NCI-H1105 treated with DMSO at 0.1 percent for 48 hours (cell line): ENCODE measurements around the gene SCEL.
"Not testable (repeated sequence)": the region's sequence is repeated elsewhere in the genome, so short reads cannot be mapped to it uniquely, and the experiment has no call there.

Experiments used
- DNase-seq: peaks from one replicate; lab custom pipeline; 2025; lab: John Stamatoyannopoulos, UW

Gene SCEL

DNA sequence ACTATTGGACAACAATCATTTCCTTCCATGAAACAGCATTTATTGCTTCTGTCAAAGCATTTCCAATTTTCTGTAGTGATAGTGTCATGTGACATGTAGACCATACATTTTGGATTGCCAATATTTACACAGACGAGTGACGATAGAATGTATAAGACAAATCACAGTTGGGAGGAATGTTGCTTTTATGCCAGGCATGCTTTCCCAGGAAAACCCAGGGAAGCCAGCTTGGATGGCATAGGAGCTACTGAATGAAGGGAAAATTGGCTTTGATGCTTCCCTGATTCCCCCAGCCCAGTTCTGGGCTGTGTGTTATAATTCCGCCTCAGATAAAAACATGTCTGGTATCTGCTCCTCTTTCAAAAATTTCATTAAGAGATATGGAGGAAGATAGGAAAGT, 22.5 kb downstream of the SCEL start:
- DNase-seq, result no peak

DNA sequence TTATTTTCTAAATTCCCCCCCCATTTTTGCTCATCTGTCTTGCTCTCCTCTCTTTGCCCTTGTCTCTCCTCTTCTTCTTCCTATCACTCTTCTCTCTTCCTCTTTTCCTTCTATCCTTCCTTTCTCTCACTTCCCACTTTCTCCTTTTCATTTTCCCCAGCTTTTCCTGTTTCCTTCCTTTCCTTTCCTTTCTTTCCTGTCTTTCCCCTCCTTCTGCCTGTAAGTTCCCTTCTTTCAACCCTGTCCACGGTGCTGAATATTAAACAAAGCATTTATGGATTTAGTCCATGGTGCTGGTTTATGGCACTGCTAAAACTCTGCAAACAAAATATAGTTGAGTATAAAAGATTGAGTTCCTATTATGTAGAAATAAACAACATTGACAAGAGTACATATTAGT, 27.6 kb downstream of the SCEL start:
- DNase-seq, result no peak

DNA sequence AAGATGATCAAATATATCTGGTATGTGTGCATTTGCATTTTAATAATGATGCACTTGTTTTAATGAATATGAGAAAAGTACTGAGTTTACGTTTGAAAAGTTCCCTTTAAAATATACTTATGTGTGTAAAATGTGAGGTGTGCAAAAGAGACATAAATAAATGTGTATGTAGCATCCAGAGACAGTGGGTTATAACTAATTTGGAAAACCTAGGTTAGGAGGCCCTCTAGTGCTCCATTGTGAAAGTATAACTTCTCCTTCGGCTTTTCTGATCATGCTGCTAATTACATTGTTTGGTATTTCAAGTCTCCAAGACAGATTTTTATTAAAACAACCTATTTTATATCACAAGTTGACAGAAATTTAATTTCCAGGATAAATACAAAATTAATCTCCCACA, 30.1 kb downstream of the SCEL start:
- peak; percentile 34 for DNase-seq

DNA sequence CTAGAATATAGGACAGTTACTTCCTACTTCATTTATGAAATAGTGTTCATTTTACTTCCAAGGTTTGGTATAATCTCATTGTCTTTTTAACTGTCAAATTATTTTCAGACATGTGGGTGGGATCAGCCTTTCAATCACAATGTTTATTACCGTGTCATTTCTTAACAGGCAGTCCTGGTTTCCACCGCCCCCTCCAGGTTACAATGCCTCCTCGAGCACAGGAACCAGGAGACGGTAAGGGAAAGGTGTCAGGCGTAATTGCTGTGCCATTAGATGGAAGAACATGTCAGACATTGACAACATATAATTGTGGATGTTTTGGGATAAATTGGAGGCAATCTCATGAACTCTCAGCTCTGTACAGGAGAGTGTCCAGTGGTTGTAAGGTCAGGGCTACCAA, 36.5 kb downstream of the SCEL start:
- no peak for DNase-seq

DNA sequence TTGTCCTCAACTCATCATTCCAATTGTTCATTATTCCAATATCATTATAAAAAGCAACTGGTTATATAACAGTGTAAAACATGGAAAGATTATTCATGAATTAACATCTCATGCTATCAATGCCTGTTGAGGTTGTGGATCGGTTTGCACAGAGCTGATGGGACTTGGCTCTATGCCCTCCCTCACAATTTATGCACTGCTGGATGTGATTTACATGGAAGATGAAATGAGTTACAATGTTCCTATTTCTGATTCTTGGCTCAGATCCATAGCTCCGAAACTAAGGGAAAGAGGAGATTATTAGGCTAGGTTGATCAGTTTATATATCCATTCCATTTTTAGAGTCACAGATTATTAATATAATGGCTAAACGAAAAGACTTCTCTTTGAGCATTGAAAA, 38.6 kb downstream of the SCEL start:
- DNase-seq, result peak; percentile 28

DNA sequence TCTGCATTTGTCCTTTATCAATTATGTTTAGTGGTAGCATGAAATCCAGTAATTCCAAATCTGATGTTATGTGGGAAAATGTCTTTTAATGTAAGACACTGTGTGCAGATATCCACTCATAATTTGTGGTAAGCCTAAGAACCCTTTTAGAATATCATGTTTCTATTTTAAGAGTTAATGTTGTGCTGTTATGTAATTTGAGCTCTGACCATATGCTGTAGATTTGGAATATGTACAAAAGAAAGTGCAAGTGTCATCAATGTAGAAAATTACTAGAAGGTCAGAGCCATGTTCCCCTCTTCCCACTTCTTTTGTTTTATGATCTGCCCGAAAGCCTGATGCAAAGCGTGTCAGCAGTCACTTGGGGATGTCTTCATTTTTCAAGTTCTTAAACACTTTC, 44.5 kb downstream of the SCEL start:
- DNase-seq, result no peak

DNA sequence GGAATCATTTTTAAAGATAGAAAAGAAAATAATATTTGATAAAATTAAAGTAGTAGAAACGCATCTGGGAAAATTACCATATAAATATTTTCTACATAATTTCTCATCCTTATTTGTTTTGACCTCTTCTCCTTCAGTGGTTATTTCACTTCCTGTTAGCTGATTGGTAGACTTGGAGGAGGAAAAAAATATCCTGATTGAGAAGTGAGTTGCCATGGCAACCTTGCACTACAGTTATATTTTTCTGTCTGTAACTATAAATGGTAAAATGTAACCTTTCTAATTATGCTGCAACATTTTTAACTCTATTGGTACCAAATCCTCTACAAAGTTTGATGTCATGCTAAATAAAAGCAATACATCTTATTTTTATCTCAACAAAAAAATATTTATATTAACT, 45.2 kb downstream of the SCEL start:
- no peak for DNase-seq

DNA sequence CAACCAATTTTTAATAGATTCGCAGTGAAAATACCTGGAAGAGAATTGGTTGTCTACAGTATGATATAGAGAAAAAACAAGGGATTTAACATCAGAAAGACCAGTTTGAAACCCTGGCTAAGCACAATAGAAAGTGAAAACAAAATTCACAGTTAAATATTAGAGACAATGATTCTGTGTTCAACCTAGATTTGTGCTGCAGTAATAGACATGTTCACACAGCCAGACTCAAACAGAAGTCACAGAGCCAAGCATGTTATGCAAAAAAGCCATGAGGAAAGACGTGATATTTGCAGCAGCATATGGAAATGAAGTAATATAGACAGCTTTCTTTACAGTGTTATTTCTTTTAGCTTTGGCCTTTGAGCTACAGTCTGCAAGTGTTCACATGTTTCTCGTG, 48.1 kb downstream of the SCEL start:
- DNase-seq, result no peak

DNA sequence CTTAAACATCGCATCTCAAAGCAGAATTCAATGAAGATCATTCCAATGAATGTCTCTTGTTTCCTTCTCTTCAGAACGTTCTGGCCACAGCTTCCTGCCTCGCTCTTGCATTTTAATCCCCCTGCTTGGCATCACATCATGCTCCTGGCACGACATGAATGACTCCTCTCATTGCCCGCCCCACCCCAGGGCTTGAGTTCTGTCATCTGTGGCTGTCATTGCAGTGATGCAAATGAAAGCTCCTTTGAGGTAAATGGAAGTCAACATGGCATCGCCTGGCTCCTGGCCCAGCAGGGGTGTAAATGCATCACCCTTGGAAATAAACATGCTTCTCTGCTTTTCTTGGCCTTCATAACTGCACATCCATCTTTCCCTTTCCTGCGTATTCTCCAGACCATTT, 48.6 kb downstream of the SCEL start:
- DNase-seq, result peak; percentile 9

DNA sequence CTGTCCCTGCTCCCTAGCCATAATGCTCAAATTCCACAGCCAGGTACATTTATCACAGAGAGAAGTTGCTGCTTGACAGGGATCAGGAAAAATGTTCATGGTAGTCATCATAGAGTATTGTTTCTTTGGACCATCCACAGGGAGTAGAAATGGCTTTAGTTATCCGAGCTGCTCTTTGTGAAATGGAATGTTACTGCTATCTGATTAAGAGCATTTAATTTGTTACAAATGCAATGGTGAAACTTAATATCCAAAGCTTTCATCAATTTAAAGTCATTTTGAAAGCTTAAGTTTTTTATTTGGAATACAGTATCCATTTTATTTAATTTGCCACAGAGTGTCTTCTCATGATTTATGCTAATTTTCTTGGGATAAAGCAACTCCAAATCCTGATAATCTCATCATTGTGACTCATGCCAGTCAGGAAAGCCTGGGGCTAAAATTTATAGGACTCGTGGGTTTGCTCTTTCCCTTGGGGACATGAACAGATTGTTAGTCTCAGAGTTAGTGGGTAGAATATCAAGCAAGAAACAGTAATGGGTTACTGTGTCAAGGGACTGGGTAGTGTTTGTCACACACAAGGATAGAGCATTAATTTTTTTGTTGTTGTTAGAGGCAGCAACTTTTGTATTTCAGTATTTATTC, 59.8 kb downstream of the SCEL start:
- no peak for DNase-seq

DNA sequence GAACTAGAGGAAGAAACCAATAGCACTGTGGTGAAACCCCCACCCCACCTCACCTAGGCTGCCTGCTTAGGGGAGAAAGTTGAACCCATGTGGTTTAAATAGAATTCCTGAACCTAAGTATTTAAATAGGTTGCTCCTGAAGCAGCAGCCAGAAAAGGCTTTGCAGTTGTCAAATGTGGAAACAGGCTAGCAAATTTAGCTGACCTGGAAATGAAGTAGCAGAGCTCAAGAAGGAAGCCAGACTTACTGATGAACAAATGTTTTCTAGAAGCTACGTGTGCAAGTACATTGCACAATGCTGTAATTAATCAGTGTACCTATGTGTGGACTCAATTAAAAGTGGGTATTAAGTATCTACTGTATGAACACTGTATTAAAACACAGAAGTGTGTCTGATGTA, 61.3 kb downstream of the SCEL start:
- no peak for DNase-seq

DNA sequence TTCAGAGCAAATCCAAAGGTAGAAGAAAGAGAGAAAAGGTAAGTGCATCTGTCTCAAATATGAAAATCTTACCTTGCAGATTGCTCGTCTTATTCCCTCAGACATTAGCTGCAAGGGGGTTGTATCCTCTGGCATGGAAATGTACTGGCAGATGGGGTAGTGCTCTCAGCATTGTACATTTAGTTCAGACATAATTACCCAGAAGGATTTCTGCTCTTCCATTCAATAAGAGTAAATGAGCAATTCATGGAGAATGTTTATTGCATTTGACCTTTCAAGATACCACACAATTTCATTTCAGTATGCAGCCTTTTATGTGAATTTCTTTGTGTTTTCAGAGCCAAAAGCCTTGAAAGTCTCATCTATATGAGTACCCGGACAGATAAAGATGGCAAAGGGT, 63.8 kb downstream of the SCEL start:
- DNase-seq, result no peak

DNA sequence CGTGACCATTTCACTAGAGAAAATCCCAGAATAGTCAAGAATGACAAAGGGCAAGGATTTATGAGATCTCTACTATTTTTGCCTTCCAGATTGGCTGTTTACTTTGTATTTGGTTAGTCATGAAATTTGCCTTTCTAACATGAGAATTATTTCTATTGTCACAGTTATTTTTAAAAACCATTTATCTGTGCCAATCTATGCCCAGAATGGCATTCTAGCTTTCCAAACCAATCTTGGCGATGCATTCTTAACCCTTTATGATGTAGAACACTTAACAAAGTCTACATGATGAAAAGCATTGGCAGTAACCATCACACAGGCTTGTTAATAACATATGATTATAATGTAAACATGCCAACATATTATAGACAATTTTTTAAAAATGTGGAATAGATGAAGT, 65.2 kb downstream of the SCEL start:
- DNase-seq, result no peak

DNA sequence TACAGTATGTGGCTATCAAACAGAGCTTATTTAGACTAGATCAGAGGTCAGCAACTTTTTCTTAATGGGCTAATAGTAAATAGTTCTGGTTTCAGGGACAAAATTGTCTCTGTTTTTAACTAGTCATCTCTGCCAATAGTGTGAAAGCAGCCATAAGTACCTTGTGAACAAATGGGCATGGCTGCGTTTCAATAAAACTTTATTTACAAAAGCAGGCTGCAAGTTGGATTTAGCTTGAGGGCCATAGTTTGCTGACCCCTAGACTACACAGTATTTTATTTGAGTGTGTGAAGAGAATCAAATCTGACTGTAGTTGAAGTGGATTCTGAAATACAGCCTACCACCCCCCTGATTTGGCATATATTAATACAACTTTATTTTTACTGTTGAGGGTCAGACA, 75.6 kb downstream of the SCEL start:
- no peak for DNase-seq

DNA sequence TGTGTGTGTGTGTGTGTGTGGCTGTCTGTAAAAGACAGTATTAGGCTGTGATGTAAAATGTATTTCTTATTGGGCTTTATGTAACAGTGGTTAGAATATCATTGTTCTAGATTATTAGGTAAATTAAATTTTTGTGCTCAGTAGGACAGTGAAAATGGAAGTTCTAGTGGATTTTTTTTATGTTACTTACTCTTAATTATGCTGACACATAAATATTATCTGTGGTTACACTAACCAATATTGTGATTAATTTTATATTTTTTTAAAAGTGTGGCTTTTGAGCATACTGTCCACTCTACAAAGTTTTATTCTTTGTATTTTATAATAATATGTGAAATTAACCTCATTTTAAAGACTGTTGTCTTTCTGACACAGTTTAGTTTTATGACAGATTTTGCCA, 80.5 kb downstream of the SCEL start:
- no peak for DNase-seq

DNA sequence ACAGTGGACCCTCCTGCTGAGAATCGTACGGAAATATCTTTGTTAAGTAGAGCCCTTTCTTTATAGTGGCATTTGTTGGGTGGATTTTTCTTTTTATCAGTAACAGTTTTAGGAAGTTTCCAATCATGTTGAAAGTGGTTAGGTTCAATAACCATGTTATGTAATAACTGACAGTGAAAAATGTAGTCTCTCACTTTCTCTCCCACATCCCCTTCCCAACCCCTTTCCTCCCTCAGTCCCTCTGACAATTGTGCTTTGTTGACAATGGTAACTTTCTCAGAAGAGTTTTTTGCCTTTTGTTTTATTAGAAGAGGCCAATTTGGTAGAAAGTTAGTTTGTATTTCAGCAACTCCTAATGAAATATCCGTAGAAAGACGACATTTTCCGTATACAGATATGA, 84.1 kb downstream of the SCEL start:
- DNase-seq, result no peak

DNA sequence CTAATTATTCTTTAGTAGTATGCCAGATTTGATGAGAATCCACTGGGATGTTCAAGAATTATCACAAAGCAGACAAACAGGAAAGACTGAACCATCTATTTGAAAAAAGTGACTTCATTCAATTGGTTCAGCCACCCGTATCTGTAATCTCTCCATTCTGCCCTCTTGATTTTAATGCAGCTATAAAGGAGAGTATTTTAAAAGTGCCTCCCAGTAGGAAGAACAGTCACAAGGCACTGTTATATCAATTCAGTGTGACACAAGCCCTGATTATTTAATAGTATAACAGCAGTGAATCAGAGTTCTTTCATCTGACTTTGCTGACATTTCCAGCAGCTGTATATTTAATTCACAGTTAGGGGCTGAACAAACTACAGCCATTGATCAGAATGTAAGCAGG, 84.6 kb downstream of the SCEL start:
- no peak for DNase-seq

DNA sequence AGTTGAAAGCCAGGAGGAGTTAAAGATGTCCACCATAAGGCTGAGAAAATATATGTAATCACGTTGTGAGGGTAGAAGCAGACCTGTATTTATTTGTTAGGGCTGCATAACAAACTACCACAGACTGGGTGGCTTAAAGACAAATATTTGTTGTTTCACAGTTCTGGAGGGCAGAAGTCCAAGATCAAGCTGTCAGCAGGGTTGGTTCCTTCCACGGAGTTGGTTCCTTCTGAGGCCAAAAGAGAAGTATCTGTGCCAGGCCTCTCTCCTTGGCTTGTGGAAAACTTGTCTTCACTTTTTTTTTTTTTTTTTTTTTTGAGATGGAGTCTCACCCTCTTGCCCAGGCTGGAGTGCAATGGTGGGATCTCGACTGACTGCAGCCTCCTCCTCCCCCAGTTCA, 88.3 kb downstream of the SCEL start:
- DNase-seq, result no peak

DNA sequence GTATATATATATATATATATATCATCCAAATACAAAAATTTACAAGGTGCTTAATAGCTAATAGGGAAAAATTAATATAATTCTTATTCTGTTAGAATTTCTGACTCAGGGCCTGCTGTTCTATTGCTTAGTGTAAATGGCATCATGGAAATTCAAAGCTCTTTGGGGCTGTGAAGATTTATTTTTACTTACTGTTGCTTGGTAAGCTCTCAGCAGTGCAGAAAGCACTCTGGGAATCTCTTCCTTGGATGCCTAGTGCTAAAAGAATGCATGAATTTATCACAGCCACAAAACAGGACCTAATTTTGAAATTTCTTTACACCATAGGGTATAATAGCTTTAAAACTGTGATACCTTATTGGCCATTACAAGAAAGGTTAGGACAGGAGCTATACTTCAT, 92.7 kb downstream of the SCEL start:
- no peak for DNase-seq

DNA sequence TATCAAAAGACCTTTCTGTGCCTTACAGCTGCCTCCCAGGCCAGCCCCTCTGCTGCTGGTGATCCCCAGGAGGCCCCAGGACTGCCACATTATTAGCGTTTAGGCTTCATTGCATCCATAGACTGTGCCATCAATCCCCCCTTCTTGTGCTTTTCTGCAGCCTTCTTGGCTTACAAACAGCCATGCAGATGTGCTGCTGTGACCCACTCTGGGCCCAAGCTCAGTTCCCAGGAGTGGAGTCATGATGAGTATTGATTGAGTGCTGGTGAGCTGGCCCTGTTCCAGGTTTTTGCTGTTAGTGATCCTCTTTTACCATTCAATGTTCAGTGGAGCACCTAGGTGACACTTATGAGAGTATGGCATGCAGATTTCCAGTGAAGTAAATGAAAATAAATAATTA, 102.1 kb downstream of the SCEL start:
- peak; percentile 74 for DNase-seq

DNA sequence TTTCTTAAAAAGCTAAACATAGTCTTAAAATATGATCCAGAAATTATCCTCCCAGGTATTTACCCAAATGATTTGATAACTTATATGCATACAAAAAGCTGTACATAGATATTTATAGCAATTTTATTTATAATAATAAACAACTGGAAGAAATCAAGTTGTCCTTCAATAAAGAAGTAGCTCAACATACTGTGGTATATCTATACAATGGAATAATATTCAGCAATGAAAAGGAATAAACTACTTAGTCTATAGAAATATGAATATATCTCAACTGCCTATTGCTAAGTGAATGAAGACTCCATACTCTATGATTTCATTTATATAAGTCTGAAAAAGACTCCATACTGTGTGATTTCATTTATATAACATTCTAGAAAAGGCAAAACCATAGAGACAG, 114.9 kb downstream of the SCEL start:
- DNase-seq, result no peak

DNA sequence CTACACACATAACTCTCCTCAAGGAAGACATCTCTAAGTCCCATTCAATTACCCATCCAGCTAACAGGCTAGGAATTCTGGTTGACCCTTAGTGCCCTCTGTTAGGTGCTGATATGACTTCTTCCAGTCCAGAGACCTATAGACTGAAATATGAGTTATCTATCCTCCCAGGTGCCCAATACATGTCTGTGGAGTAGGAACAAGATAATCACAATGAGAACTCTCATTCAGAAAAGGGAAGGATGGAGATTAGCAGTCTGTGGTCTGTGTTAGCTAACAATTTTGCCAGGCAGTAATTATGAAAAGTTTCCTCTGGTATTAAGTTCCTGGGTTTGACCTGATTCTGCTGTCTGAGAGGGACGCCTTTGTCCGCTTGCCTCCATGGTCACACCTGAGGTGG, 117.8 kb downstream of the SCEL start:
- DNase-seq, result no peak

DNA sequence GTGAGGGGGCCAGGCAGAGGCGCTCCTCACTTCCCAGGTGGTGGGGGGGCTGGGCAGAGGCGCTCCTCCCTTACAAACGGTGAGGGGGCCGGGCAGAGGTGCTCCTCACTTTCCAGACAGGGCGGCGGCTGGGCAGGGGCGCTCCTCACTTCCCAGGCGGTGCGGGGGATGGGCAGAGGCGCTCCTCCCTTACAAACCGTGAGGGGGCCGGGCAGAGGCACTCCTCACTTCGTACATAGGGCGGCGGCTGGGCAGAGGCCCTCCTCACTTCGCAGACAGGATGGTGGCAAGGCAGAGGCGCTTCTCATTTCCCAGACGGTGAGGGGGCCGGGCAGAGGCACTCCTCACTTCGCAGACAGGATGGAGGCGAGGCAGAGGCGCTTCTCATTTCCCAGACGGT, 124.5 kb downstream of the SCEL start:
- DNase-seq, result not testable (repeated sequence)

DNA sequence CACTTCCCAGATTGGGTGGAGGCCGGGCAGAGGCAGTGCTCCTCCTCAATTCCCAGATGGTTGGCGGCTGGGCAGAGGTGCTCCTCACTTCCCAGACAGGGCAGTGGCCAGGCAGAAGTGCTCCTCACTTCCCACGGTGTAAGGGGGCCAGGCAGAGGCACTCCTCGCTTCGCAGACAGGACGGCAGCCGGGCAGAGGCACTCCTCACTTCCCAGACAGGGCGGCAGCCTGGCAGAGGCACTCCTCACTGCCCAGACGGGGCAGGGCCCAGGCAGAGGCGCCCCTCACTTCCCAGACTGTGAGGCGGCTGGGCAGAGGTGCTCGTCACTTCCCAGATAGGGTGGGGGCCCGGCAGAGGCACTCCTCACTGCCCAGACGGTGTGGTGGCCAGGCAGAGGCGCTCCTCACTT, 125.3 kb downstream of the SCEL start:
- no peak for DNase-seq

DNA sequence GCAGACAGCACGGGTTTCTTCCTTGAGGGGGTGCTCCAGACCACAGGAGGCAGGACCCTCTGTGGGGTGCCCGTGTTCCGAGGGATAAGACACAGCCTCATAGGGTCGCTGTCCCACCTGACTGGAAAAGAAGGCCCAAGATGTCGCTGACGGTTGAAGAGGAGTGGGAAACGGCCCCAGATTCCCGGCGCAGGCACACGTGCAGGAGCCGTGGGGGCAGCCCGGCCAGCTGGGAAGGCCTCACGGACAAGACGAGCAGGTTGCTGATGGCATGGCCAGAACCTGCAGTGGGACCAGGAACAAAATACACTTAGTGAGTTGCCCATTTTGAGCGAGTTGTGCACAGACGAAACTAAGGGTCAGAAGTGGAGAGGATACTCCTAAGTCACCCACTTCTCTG, 126.8 kb downstream of the SCEL start:
- not testable (repeated sequence) for DNase-seq
